B cell (primary cell): ENCODE data around the gene JPT2.

Experiments used
- CTCF ChIP-seq: fragments of 200-600 bp; IDR thresholded peaks from one replicate; pipeline ENCODE4 v1.8.0; 2022; ENCODE audit warnings: antibody characterized with exemption, mild to moderate bottlenecking
- EZH2 ChIP-seq: IDR thresholded peaks from 2 replicates; pipeline ENCODE4 v1.6.1; 2012; ENCODE audit warnings: borderline replicate concordance, low read depth, mild to moderate bottlenecking, moderate library complexity, low read length; ENCODE audit not compliant: insufficient read depth, poor library complexity, severe bottlenecking

DNA sequence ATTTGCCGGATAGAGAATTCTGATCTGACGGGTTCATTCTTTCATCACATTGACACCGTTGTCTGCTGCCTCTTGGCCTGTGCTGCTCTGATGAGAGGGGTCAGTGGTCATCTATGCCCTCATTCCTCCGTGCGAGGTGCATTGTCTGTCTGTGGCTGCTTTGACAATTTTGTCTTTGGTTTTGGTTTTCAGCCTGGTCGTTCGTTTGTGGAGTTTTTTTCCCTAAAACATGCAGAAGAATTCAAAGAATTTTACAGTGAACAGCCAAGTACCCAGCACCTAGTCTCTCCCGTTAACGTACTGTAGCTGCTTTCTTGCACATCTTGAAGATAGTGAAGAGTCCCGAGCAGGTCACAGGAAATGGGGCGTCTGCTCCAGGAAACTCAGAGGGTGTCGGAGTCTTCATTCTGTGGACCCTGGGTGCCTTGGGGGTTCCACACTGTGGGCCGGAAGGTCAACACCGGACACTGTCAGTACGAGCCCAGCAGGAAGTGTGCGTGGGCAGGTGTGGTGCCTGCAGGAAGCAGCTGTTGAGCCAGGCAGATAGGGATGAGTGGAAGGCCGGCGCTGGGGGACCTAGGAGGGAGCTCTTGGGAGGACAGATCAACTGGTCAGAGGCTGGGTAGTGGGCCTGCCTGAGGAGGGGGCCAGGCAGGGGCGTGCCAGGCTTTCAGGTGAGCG lies 37.7 kb upstream of the JPT2 start:
- no peak for TF ChIP-seq CTCF
- TF ChIP-seq EZH2, result no peak
